Tibial nerve (tissue), 4 donors: ENCODE data around the gene PLEKHM1.

Experiments used
- EP300 ChIP-seq, 2 donors: sonication (generic); formaldehyde crosslinking; IDR thresholded peaks; one replicate each; pipeline ENCODE4 v1.6.1; 2017; ENCODE audit warnings: antibody characterized with exemption in 2 of 2, mild to moderate bottlenecking in 1 of 2
- POLR2A ChIP-seq, 2 donors: fragments of 450-650 bp; IDR thresholded peaks; one replicate each; pipeline ENCODE4 v1.6.1; 2017; ENCODE audit warnings: antibody characterized with exemption in 2 of 2, mild to moderate bottlenecking in 2 of 2, moderate library complexity in 2 of 2
- TF ChIP-seq, protein P1 (sequence below), 5 experiments: fragments of 200-600 bp in 3 of 5; fragments of 450-650 bp in 2 of 5; sonication (generic) in 3 of 5; IDR thresholded peaks; one replicate each; pipeline ENCODE4 v1.5.1; 2016 to 2019; ENCODE audit warnings: antibody characterized with exemption in 5 of 5, mild to moderate bottlenecking in 3 of 5, moderate library complexity in 2 of 5

DNA sequence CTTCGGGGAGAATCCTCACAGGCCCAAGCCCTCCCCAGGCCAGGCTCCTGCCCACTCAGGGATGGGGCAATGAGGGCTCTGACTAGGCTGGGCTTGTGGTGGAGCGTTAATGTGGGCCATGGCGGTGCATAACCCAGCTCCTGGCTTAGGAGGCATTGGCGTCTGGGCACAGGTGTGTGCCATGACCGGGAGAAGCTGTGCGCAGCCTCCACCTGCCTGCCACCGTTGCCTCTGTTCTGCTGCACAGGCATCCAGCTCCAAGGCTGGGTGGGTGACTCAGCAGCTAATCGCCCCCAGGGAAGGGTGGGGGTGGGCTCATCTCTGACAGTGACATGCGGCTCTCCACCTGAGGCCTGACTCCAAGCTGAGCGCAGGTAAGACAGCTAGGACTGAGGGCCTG, 54.4 kb downstream of the PLEKHM1 start:
- TF ChIP-seq, protein P1, sequence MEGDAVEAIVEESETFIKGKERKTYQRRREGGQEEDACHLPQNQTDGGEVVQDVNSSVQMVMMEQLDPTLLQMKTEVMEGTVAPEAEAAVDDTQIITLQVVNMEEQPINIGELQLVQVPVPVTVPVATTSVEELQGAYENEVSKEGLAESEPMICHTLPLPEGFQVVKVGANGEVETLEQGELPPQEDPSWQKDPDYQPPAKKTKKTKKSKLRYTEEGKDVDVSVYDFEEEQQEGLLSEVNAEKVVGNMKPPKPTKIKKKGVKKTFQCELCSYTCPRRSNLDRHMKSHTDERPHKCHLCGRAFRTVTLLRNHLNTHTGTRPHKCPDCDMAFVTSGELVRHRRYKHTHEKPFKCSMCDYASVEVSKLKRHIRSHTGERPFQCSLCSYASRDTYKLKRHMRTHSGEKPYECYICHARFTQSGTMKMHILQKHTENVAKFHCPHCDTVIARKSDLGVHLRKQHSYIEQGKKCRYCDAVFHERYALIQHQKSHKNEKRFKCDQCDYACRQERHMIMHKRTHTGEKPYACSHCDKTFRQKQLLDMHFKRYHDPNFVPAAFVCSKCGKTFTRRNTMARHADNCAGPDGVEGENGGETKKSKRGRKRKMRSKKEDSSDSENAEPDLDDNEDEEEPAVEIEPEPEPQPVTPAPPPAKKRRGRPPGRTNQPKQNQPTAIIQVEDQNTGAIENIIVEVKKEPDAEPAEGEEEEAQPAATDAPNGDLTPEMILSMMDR (IDR thresholded peaks at IDR 0.05), result no peak
- TF ChIP-seq EP300 (IDR thresholded peaks at IDR 0.05), result no peak
- TF ChIP-seq POLR2A (IDR thresholded peaks at IDR 0.05), result no peak
